Progenitor cell of endocrine pancreas (in vitro differentiated cells): ENCODE measurements around the gene ANKS6. TPM values are rescaled to one million over a fixed set of nuclear protein-coding genes. Genes with fewer than 3 reads are reported as not detected.

Experiments used
- DNase-seq: peaks from one replicate; pipeline ENCODE4 v3.0.0; 2021; ENCODE audit warnings: low spot score; ENCODE audit not compliant: unreplicated experiment
- H3K27ac Mint-ChIP-seq: 2 replicates; pipeline ENCODE4 v1.8.0; 2021; ENCODE audit warnings: mild to moderate bottlenecking, moderate library complexity, mixed read lengths
- H3K27me3 Mint-ChIP-seq: 2 replicates; pipeline ENCODE4 v1.8.0; 2021; ENCODE audit warnings: mixed read lengths
- H3K36me3 Mint-ChIP-seq: 2 replicates; pipeline ENCODE4 v1.8.0; 2022; ENCODE audit warnings: mixed read lengths; ENCODE audit not compliant: insufficient read depth
- H3K4me1 Mint-ChIP-seq: 2 replicates; pipeline ENCODE4 v1.8.0; 2021; ENCODE audit warnings: low read depth, mixed read lengths
- H3K4me3 Mint-ChIP-seq: 2 replicates; pipeline ENCODE4 v1.8.0; 2021; ENCODE audit warnings: low read depth, mild to moderate bottlenecking, moderate library complexity, mixed read lengths
- H3K9me3 Mint-ChIP-seq: 2 replicates; pipeline ENCODE4 v1.8.0; 2021; ENCODE audit warnings: low read depth, mixed read lengths
- CTCF ChIP-seq: fragments of 200-600 bp; sonication (generic); IDR thresholded peaks from one replicate; pipeline ENCODE4 v1.5.0; 2021; ENCODE audit warnings: antibody characterized with exemption, mild to moderate bottlenecking; ENCODE audit not compliant: unreplicated experiment
- total RNA-seq: library from RNA; stranded (reverse); gene quantifications from 2 replicates; pipeline ENCODE4 v1.2.1, GENCODE V29; 2021

ANKS6 gene
- total RNA-seq, 1 donor from 2014 or later, result 39.7 TPM

- no peak for TF ChIP-seq CTCF
- Mint-ChIP-seq H3K4me3 (no peak overlapping the region), H3K4me1 (no peaks in the 10 kb centered on the region), H3K27me3 (no peaks in the 10 kb centered on the region), H3K27ac (no peak overlapping the region), H3K36me3 (peaks cover 24% of the 10 kb centered on the region), H3K9me3 (no peaks in the 10 kb centered on the region)
- DNase-seq, result no peak
Observed at GRCh38 chr9:98772364-98773155, 23.8 kb downstream of the ANKS6 start.

- Mint-ChIP-seq H3K36me3 (peaks cover 23% of the 10 kb centered on the region), H3K4me1 (no peaks in the 10 kb centered on the region), H3K9me3 (no peaks in the 10 kb centered on the region), H3K27me3 (no peaks in the 10 kb centered on the region), H3K4me3 (no peak overlapping the region), H3K27ac (no peak overlapping the region)
- TF ChIP-seq CTCF, result no peak
- no peak for DNase-seq
Observed at GRCh38 chr9:98771209-98771874, 25.0 kb downstream of the ANKS6 start.

GRCh38 chr9:98770717-98771116 lies 25.6 kb downstream of the ANKS6 start:
- H3K27ac Mint-ChIP-seq, result no peak overlapping the region
- no peak overlapping the region for H3K4me3 Mint-ChIP-seq
- peaks cover 24% of the 10 kb centered on the region for H3K36me3 Mint-ChIP-seq
- H3K27me3 Mint-ChIP-seq, result no peaks in the 10 kb centered on the region
- TF ChIP-seq CTCF, result no peak
- no peaks in the 10 kb centered on the region for H3K9me3 Mint-ChIP-seq
- H3K4me1 Mint-ChIP-seq, result no peaks in the 10 kb centered on the region
- no peak for DNase-seq

GRCh38 chr9:98768344-98768743 lies 28.0 kb downstream of the ANKS6 start:
- Mint-ChIP-seq H3K4me1 (no peaks in the 10 kb centered on the region), H3K4me3 (no peak overlapping the region), H3K9me3 (peaks cover 10% of the 10 kb centered on the region), H3K36me3 (peaks cover 37% of the 10 kb centered on the region), H3K27ac (no peak overlapping the region), H3K27me3 (no peaks in the 10 kb centered on the region)
- no peak for TF ChIP-seq CTCF
- no peak for DNase-seq

- no peaks in the 10 kb centered on the region for H3K27me3 Mint-ChIP-seq
- DNase-seq, result no peak
- TF ChIP-seq CTCF, result no peak
- H3K27ac Mint-ChIP-seq, result no peak overlapping the region
- peaks cover 37% of the 10 kb centered on the region for H3K36me3 Mint-ChIP-seq
- H3K4me1 Mint-ChIP-seq, result no peaks in the 10 kb centered on the region
- peaks cover 10% of the 10 kb centered on the region for H3K9me3 Mint-ChIP-seq
- no peak overlapping the region for H3K4me3 Mint-ChIP-seq
Observed at GRCh38 chr9:98767915-98768314, 28.4 kb downstream of the ANKS6 start.
